Measurements from ENCODE around the gene LGALS3.
A peak's percentile ranks its signal among the peaks of the same experiment; 100 is the strongest.
"Not testable (repeated sequence)": the region's sequence is repeated elsewhere in the genome, so short reads cannot be mapped to it uniquely, and the experiment has no call there.

LGALS3 gene

GRCh38 chr14:55129086-55129427 is at the start of gene LGALS3:
Gene LGALS3, plus strand, starts transcription at chr14:55129252. Its CDS starts 8,122 bp downstream, at chr14:55137374.
- peaks cover 22% of the 10 kb centered on the region for H3K4me1 Mint-ChIP-seq
- H3K36me3 Mint-ChIP-seq (ENCODE audit: low read depth) = no peaks in the 10 kb centered on the region
- peak within 1 kb of the TSS; percentile 83 to 87 (median 83) for H3K4me3 Mint-ChIP-seq
- no peaks in the 10 kb centered on the region for H3K9me3 Mint-ChIP-seq
- peaks cover 71% of the 10 kb centered on the region for H3K27me3 Mint-ChIP-seq (ENCODE audit: low read depth)
- no peak for TF ChIP-seq CTCF (IDR thresholded peaks at IDR 0.05; ENCODE audit: unreplicated experiment in 3 of 3)
- H3K27ac Mint-ChIP-seq = no peak within 1 kb of the TSS

GRCh38 chr14:55079961-55080360 is 49.1 kb upstream of the LGALS3 start:
- H3K27me3 Mint-ChIP-seq (ENCODE audit: low read depth); H3K9me3 Mint-ChIP-seq; H3K4me3 Mint-ChIP-seq; H3K36me3 Mint-ChIP-seq (ENCODE audit: low read depth); H3K4me1 Mint-ChIP-seq; H3K27ac Mint-ChIP-seq: not testable (repeated sequence)

- H3K27ac Mint-ChIP-seq = no peak overlapping the region
- H3K4me1 Mint-ChIP-seq = peaks cover 2% of the 10 kb centered on the region
- no peaks in the 10 kb centered on the region for H3K9me3 Mint-ChIP-seq
- H3K36me3 Mint-ChIP-seq (ENCODE audit: low read depth) = no peaks in the 10 kb centered on the region
- H3K4me3 Mint-ChIP-seq = no peak overlapping the region
- no peaks in the 10 kb centered on the region for H3K27me3 Mint-ChIP-seq (ENCODE audit: low read depth)
- TF ChIP-seq CTCF (IDR thresholded peaks at IDR 0.05; ENCODE audit: unreplicated experiment in 3 of 3) = no peak
Observed at GRCh38 chr14:55084401-55085059, 44.5 kb upstream of the LGALS3 start.

- TF ChIP-seq CTCF (IDR thresholded peaks at IDR 0.05; ENCODE audit: unreplicated experiment in 3 of 3) = no peak
- Mint-ChIP-seq H3K27ac (no peak overlapping the region), H3K27me3 (ENCODE audit: low read depth) (no peaks in the 10 kb centered on the region), H3K4me1 (peaks cover 5% of the 10 kb centered on the region), H3K36me3 (ENCODE audit: low read depth) (no peaks in the 10 kb centered on the region), H3K4me3 (no peak overlapping the region), H3K9me3 (no peaks in the 10 kb centered on the region)
Observed at GRCh38 chr14:55085060-55085660, 43.9 kb upstream of the LGALS3 start.

- peaks cover 5% of the 10 kb centered on the region for H3K4me1 Mint-ChIP-seq
- H3K36me3 Mint-ChIP-seq (ENCODE audit: low read depth) = no peaks in the 10 kb centered on the region
- H3K9me3 Mint-ChIP-seq = no peaks in the 10 kb centered on the region
- no peaks in the 10 kb centered on the region for H3K27me3 Mint-ChIP-seq (ENCODE audit: low read depth)
- TF ChIP-seq CTCF (IDR thresholded peaks at IDR 0.05; ENCODE audit: unreplicated experiment in 3 of 3) = no peak
- H3K27ac Mint-ChIP-seq = no peak overlapping the region
- no peak overlapping the region for H3K4me3 Mint-ChIP-seq
Observed at GRCh38 chr14:55086938-55087337, 42.1 kb upstream of the LGALS3 start.

GRCh38 chr14:55088356-55088755 is 40.7 kb upstream of the LGALS3 start:
- no peak overlapping the region for H3K27ac Mint-ChIP-seq
- H3K9me3 Mint-ChIP-seq = no peaks in the 10 kb centered on the region
- no peaks in the 10 kb centered on the region for H3K36me3 Mint-ChIP-seq (ENCODE audit: low read depth)
- no peak overlapping the region for H3K4me3 Mint-ChIP-seq
- H3K27me3 Mint-ChIP-seq (ENCODE audit: low read depth) = no peaks in the 10 kb centered on the region
- H3K4me1 Mint-ChIP-seq = peaks cover 5% of the 10 kb centered on the region
- TF ChIP-seq CTCF (IDR thresholded peaks at IDR 0.05; ENCODE audit: unreplicated experiment in 3 of 3) = no peak
